ENCODE results near the gene ZSCAN18. TPM values are rescaled to one million over a fixed set of nuclear protein-coding genes. Genes with fewer than 3 reads are reported as not detected.
A peak's percentile ranks its signal among the peaks of the same experiment; 100 is the strongest.

ZSCAN18 gene
- total and polyA plus RNA-seq, 2 donors = 27.8 to 73.4 TPM

DNA sequence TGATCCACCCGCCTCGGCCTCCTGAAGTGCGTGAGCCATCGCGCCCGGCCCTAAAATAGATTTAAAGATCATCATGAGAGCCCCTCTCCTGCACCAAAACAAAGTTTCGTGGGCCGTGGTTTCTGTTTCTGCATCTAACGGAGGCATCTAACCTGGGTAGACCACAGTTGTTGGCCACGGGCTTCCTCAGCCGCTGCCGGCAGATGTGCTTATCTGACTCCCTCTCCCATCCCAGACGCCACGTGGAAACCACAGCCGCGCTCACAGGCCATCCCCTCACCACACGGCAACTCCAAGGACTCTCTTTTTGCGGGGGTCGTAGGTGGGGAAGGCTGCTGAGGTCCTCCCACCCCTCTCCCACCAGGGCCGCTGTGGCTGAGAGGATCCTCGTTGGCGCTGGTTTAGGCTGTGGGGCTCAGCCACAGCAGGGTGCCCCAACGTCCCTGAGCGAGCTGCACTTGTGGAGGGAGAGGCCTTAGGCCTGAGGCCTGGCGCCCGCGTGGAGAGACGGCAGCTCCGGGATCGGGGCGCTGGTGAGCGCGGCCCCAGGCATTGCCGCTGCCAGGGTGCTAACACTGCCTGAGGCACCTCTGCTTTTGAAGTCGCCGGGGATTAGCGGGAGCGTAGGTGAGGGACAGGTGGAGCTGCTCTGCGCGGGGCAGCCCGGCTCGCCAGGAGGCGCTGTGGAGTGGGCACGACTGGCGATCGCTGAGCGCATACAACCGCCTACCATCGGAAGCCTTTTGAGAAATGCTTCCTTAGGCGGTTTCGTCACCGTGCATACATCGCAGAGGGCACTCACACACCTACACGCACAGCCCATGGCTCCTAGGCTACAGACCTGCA is 55.3 kb downstream of the ZSCAN18 start:
- no peak for DNase-seq (ENCODE audit: low read depth in 6 of 9, low spot score in 9 of 9)
- Histone ChIP-seq H3K4me3 (ENCODE audit: low read length in 2 of 2) (no peak overlapping the region), H3K36me3 (ENCODE audit: control insufficient read depth in 2 of 2, insufficient read depth in 2 of 2, low read length in 1 of 2) (no peaks in the 10 kb centered on the region), H3K4me1 (ENCODE audit: control insufficient read depth in 2 of 2, insufficient read depth in 2 of 2, low read length in 2 of 2) (no peaks in the 10 kb centered on the region), H3K9me3 (ENCODE audit: control insufficient read depth in 2 of 2, insufficient read depth in 1 of 2, low read length in 1 of 2) (peaks cover 19 to 85% of the 10 kb centered on the region in 2 donors), H3K27ac (ENCODE audit: low read depth in 1 of 2, low read length in 1 of 2) (no peak overlapping the region), H3K27me3 (ENCODE audit: control insufficient read depth in 2 of 2, insufficient read depth in 1 of 2, low read length in 1 of 2) (no peaks in the 10 kb centered on the region)
- WGBS = 56% methylated on average over 54 of the region's 54 CpGs

DNA sequence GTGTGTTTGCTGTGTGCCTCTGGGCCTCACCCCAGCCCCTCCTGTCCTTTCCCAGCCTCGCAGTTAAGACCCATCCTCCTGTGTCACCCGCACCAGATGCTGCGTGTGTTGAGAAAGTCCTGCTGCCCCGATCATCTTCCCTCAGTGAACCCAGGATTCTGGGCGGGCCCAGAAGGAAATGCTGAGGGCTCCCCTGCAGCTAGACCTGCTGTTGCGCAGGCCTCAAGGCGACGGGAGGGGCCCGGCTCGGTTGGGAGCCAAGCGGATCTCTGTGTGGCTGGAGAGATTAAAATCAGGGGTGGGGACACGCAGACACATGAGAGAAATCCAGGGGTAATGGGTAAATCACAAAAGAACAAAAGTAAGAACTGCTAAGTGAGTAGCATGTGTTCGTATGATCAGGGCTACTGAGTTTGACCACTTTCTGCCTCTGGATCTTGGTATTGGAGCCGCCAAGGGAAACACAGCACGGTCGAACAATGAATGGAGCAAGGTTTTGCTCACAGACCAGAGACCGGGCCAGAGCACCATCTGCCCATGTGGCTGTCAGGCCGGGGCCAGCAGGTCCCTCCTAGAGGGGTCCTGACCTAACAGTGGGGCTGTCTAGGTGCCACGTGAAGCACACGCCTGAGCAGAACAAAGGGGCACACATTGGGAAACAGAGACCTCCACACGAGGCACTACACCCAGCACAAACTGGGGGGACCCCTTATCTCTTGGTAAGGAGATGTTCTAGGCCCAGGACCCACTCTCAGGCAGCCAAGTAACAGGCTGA is 57.1 kb downstream of the ZSCAN18 start:
- 90% methylated on average over 21 of the region's 21 CpGs for WGBS
- Histone ChIP-seq H3K4me1 (ENCODE audit: control insufficient read depth in 2 of 2, insufficient read depth in 2 of 2, low read length in 2 of 2) (no peaks in the 10 kb centered on the region), H3K9me3 (ENCODE audit: control insufficient read depth in 2 of 2, insufficient read depth in 1 of 2, low read length in 1 of 2) (peaks cover 14 to 79% of the 10 kb centered on the region in 2 donors)

DNA sequence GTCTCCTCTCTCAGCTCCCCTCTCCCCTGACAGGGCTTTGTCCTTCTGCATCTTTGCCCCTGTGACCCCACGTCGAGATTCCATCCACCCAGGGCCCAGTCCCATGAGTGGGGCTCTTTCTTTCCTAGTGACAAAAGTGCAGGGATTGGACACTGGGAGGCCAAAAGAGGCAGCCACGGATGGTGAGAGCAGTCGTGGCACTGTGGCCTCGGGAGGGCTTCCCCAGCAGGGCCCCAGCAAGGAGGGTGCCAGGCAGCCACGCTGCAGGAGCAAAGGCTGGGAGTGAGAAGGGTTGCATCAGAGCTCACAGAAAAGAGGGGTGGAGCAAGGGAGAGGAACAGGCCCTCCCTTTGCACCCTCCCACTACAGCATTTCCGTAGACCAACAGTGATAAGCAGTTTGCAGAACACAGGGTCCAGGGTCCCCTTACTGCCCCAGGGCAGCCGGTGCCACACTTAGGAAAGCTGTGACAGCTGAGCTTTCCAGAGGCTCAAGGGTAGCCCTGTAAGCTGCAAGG is 59.3 kb downstream of the ZSCAN18 start:
- no peak overlapping the region for H3K27ac ChIP-seq (ENCODE audit: low read depth in 1 of 2, low read length in 1 of 2)
- peaks cover 19 to 76% of the 10 kb centered on the region in 2 donors for H3K9me3 ChIP-seq (ENCODE audit: control insufficient read depth in 2 of 2, insufficient read depth in 1 of 2, low read length in 1 of 2)
- H3K27me3 ChIP-seq (ENCODE audit: control insufficient read depth in 2 of 2, insufficient read depth in 1 of 2, low read length in 1 of 2) = peaks cover 0 to 8% of the 10 kb centered on the region in 2 donors
- DNase-seq (ENCODE audit: low read depth in 6 of 9, low spot score in 9 of 9) = no peak
- H3K4me3 ChIP-seq (ENCODE audit: low read length in 2 of 2) = no peak overlapping the region
- H3K4me1 ChIP-seq (ENCODE audit: control insufficient read depth in 2 of 2, insufficient read depth in 2 of 2, low read length in 2 of 2) = no peaks in the 10 kb centered on the region
- no peaks in the 10 kb centered on the region for H3K36me3 ChIP-seq (ENCODE audit: control insufficient read depth in 2 of 2, insufficient read depth in 2 of 2, low read length in 1 of 2)
- WGBS = 26% methylated on average over 8 of the region's 8 CpGs

More for the DNA sequence above, 57.1 kb downstream of the ZSCAN18 start:
- H3K4me3 ChIP-seq (ENCODE audit: low read length in 2 of 2) = no peak overlapping the region
- H3K27ac ChIP-seq (ENCODE audit: low read depth in 1 of 2, low read length in 1 of 2) = no peak overlapping the region
- H3K27me3 ChIP-seq (ENCODE audit: control insufficient read depth in 2 of 2, insufficient read depth in 1 of 2, low read length in 1 of 2) = no peaks in the 10 kb centered on the region
- no peaks in the 10 kb centered on the region for H3K36me3 ChIP-seq (ENCODE audit: control insufficient read depth in 2 of 2, insufficient read depth in 2 of 2, low read length in 1 of 2)
- no peak for DNase-seq (ENCODE audit: low read depth in 6 of 9, low spot score in 9 of 9)

DNA sequence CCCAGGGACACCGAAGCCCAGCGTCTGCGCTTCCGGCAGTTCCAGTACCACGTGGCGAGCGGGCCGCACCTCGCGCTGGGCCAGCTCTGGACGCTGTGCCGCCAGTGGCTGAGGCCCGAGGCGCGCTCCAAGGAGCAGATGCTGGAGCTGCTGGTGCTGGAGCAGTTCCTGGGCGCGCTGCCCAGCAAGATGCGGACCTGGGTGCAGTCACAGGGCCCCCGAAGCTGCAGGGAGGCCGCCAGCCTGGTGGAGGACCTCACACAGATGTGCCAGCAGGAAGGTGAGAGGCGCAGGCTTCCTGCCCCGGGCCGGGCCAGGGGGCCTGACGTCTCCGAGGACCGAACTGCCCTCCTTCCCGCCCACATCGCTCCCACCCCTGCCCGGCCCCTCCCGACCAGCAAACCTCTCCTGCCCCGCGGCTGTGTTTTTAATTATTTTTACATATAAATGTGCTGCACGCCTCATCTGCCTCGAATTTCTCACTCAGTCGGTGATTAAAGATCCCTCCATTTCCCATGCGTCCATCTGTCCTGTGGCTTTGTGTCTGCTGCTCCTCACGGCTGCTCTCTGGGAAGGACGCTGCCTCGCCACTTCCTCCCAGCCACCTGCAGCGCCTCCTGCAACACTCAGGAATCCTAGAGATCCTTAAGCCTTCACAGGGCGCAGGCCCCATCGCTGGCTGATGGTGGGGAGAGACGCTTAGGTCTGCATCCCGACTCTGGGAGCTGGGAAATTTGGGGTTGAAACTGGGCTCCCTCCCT is 59.9 kb downstream of the ZSCAN18 start:
- peaks cover 20 to 77% of the 10 kb centered on the region in 2 donors for H3K9me3 ChIP-seq (ENCODE audit: control insufficient read depth in 2 of 2, insufficient read depth in 1 of 2, low read length in 1 of 2)
- H3K27me3 ChIP-seq (ENCODE audit: control insufficient read depth in 2 of 2, insufficient read depth in 1 of 2, low read length in 1 of 2) = peaks cover 0 to 14% of the 10 kb centered on the region in 2 donors

DNA sequence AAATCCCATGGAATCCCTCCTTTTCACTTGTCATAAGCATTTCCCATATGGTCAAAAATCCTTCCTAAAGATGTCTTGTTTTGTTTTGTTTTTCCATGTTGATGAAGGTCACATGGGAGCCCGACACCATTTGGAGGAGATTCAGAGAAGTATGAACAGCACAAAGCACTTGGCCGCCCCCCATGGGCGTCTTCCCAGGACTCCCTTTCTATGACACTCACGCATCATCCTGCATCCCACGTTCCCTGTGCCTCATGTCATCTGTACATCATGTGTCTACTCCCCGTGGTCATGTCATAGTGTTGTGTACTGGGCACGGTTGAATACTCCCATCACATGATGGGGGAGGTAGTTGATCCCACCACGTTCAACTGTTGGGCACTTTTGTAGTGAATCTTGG is 62.2 kb downstream of the ZSCAN18 start:
- Histone ChIP-seq H3K4me1 (ENCODE audit: control insufficient read depth in 2 of 2, insufficient read depth in 2 of 2, low read length in 2 of 2) (no peaks in the 10 kb centered on the region), H3K36me3 (ENCODE audit: control insufficient read depth in 2 of 2, insufficient read depth in 2 of 2, low read length in 1 of 2) (no peaks in the 10 kb centered on the region), H3K27ac (ENCODE audit: low read depth in 1 of 2, low read length in 1 of 2) (no peak overlapping the region), H3K4me3 (ENCODE audit: low read length in 2 of 2) (no peak overlapping the region), H3K9me3 (ENCODE audit: control insufficient read depth in 2 of 2, insufficient read depth in 1 of 2, low read length in 1 of 2) (peaks cover 16 to 71% of the 10 kb centered on the region in 2 donors), H3K27me3 (ENCODE audit: control insufficient read depth in 2 of 2, insufficient read depth in 1 of 2, low read length in 1 of 2) (peaks cover 0 to 14% of the 10 kb centered on the region in 2 donors)
- WGBS = 82% methylated on average over 8 of the region's 8 CpGs
- no peak for DNase-seq (ENCODE audit: low read depth in 6 of 9, low spot score in 9 of 9)

More for the DNA sequence above, 59.9 kb downstream of the ZSCAN18 start:
- no peaks in the 10 kb centered on the region for H3K36me3 ChIP-seq (ENCODE audit: control insufficient read depth in 2 of 2, insufficient read depth in 2 of 2, low read length in 1 of 2)
- H3K27ac ChIP-seq (ENCODE audit: low read depth in 1 of 2, low read length in 1 of 2) = no peak overlapping the region
- no peak for DNase-seq (ENCODE audit: low read depth in 6 of 9, low spot score in 9 of 9)
- H3K4me3 ChIP-seq (ENCODE audit: low read length in 2 of 2) = no peak overlapping the region
- WGBS = 54% methylated on average over 43 of the region's 44 CpGs
- no peaks in the 10 kb centered on the region for H3K4me1 ChIP-seq (ENCODE audit: control insufficient read depth in 2 of 2, insufficient read depth in 2 of 2, low read length in 2 of 2)

DNA sequence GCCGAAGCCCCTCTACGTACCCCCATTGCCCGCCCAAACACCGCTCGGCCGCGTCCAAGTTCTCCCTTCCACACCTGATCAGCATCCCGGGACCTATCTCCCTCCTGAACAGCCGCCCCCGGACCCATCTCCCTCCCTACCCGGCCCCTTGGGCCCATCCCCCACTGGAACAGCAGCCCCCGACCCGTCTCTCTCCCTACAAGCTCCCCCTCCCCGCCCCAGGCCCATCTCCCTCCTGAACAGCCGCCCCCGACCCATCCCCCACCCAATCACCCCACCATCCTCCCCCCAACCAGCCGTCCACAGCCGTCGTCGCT is 63.6 kb downstream of the ZSCAN18 start:
- Histone ChIP-seq H3K9me3 (ENCODE audit: control insufficient read depth in 2 of 2, insufficient read depth in 1 of 2, low read length in 1 of 2) (peaks cover 15 to 64% of the 10 kb centered on the region in 2 donors), H3K27ac (ENCODE audit: low read depth in 1 of 2, low read length in 1 of 2) (no peak overlapping the region), H3K27me3 (ENCODE audit: control insufficient read depth in 2 of 2, insufficient read depth in 1 of 2, low read length in 1 of 2) (peaks cover 0 to 14% of the 10 kb centered on the region in 2 donors), H3K4me3 (ENCODE audit: low read length in 2 of 2) (peak overlapping the region in 1 of 2 donors; percentile 35), H3K36me3 (ENCODE audit: control insufficient read depth in 2 of 2, insufficient read depth in 2 of 2, low read length in 1 of 2) (no peaks in the 10 kb centered on the region), H3K4me1 (ENCODE audit: control insufficient read depth in 2 of 2, insufficient read depth in 2 of 2, low read length in 2 of 2) (no peaks in the 10 kb centered on the region)
- DNase-seq (ENCODE audit: low read depth in 6 of 9, low spot score in 9 of 9) = no peak
- 16% methylated on average over 20 of the region's 20 CpGs for WGBS

Other genes starting within 250 kb of the ZSCAN18 start
- 16.6 TPM for gene ZNF587, start 248.4 kb downstream of the ZSCAN18 start, total RNA-seq
- 25.4 TPM for gene ZNF587, start 248.4 kb downstream of the ZSCAN18 start, polyA plus RNA-seq
- gene ZNF814, start 209.2 kb downstream of the ZSCAN18 start, total RNA-seq = 19.5 TPM
- gene ZNF814, start 209.2 kb downstream of the ZSCAN18 start, polyA plus RNA-seq = 16.7 TPM
- gene ZNF417, start 181.6 kb downstream of the ZSCAN18 start, total RNA-seq = 15.1 TPM
- gene ZNF417, start 181.6 kb downstream of the ZSCAN18 start, polyA plus RNA-seq = 5.4 TPM
- 12.8 TPM for gene ZNF418, start 162.8 kb downstream of the ZSCAN18 start, total RNA-seq
- 8.2 TPM for gene ZNF418, start 162.8 kb downstream of the ZSCAN18 start, polyA plus RNA-seq
- gene ZNF256, start 150.5 kb downstream of the ZSCAN18 start, total RNA-seq = 7.5 TPM
- gene ZNF256, start 150.5 kb downstream of the ZSCAN18 start, polyA plus RNA-seq = 7.0 TPM
- 0.47 TPM for gene C19orf18, start 123.7 kb downstream of the ZSCAN18 start, total RNA-seq
- gene C19orf18, start 123.7 kb downstream of the ZSCAN18 start, polyA plus RNA-seq = 7.7 TPM
- gene ZNF606, start 95.4 kb downstream of the ZSCAN18 start, total RNA-seq = 17.8 TPM
- 18.8 TPM for gene ZNF606, start 95.4 kb downstream of the ZSCAN18 start, polyA plus RNA-seq
- 0.42 TPM for gene ZSCAN1, start 64.2 kb downstream of the ZSCAN18 start, total RNA-seq
- gene ZSCAN1, start 64.2 kb downstream of the ZSCAN18 start, polyA plus RNA-seq = 1.6 TPM
- gene ZNF135, start 38.9 kb downstream of the ZSCAN18 start, total RNA-seq = 7.0 TPM
- gene ZNF135, start 38.9 kb downstream of the ZSCAN18 start, polyA plus RNA-seq = 14.6 TPM
- 11.9 TPM for gene ZNF329, start 52.6 kb upstream of the ZSCAN18 start, total RNA-seq
- 9.3 TPM for gene ZNF329, start 52.6 kb upstream of the ZSCAN18 start, polyA plus RNA-seq
- 15.7 TPM for gene ZNF274, start 84.8 kb upstream of the ZSCAN18 start, total RNA-seq
- gene ZNF274, start 84.8 kb upstream of the ZSCAN18 start, polyA plus RNA-seq = 33.2 TPM
- gene ZNF544, start 130.7 kb upstream of the ZSCAN18 start, total RNA-seq = 37.1 TPM
- 28.0 TPM for gene ZNF544, start 130.7 kb upstream of the ZSCAN18 start, polyA plus RNA-seq
- gene ZNF8, start 180.7 kb upstream of the ZSCAN18 start, total RNA-seq = 4.1 TPM
- 3.7 TPM for gene ZNF8, start 180.7 kb upstream of the ZSCAN18 start, polyA plus RNA-seq
- gene ERVK3-1, start 207.1 kb upstream of the ZSCAN18 start, total RNA-seq = 55.2 TPM
- gene ERVK3-1, start 207.1 kb upstream of the ZSCAN18 start, polyA plus RNA-seq = 60.9 TPM
- gene ZSCAN22, start 228.8 kb upstream of the ZSCAN18 start, total RNA-seq = 1.2 TPM
- gene ZSCAN22, start 228.8 kb upstream of the ZSCAN18 start, polyA plus RNA-seq = 1.2 TPM

Measured in thymus (tissue), 11 donors.